SK-N-SH (cell line): ENCODE measurements around the gene FAM107B. TPM values are rescaled to one million over a fixed set of nuclear protein-coding genes. Genes with fewer than 3 reads are reported as not detected.

ENCODE experiments used
- CTCF ChIA-PET: fragments of 300-600, 350-600 bp; formaldehyde crosslinking; extraction: SDS; loops from one replicate; lab custom pipeline; 2021; lab: Yijun Ruan, JAX
- POLR2A ChIA-PET: fragments of 350-600 bp; sonication (Branson Sonifier 250); formaldehyde crosslinking; extraction: SDS; loops from one replicate; lab custom pipeline; 2020; ENCODE audit warnings: antibody characterized with exemption, inconsistent platforms; lab: Yijun Ruan, JAX
- DNase-seq: peaks from one replicate; pipeline ENCODE4 v3.0.0; 2012
- H2AFZ ChIP-seq: fragments of 200-600 bp; sonication (generic); 2 replicates; pipeline ENCODE4 v1.8.1; 2016; ENCODE audit warnings: antibody characterized with exemption, mild to moderate bottlenecking, low read depth
- H3F3A ChIP-seq: fragments of 200-600 bp; sonication (generic); replicated peaks from 2 replicates; pipeline ENCODE3; 2016; ENCODE audit warnings: antibody characterized with exemption, mild to moderate bottlenecking; ENCODE audit not compliant: insufficient read depth
- H3K27ac ChIP-seq, 2 experiments: fragments of 200-500 bp in 1 of 2; fragments of 200-600 bp in 1 of 2; sonication (Bioruptor generic) in 1 of 2; sonication (generic), shearing (Covaris generic) in 1 of 2; 2 replicates each; pipeline versions ENCODE4 v1.5.1 to v1.6.1; 2014 to 2016; ENCODE audit warnings: low read depth in 2 of 2, inconsistent platforms in 1 of 2, low read length in 1 of 2, mild to moderate bottlenecking in 1 of 2, mixed read lengths in 1 of 2
- H3K27me3 ChIP-seq: fragments of 200-600 bp; sonication (generic), shearing (Covaris generic); 2 replicates; pipeline ENCODE4 v1.6.1; 2016; ENCODE audit warnings: mixed run types; ENCODE audit not compliant: insufficient read depth
- H3K36me3 ChIP-seq, 2 experiments: fragments of 200-500 bp in 1 of 2; fragments of 200-600 bp in 1 of 2; sonication (Bioruptor generic) in 1 of 2; sonication (generic) in 1 of 2; replicated peaks in 1 of 2; 2 replicates each; pipeline versions ENCODE3 to v1.5.1; 2014 to 2016; ENCODE audit warnings: low read length in 1 of 2, mild to moderate bottlenecking in 1 of 2; ENCODE audit not compliant: insufficient read depth in 2 of 2, control insufficient read depth in 1 of 2
- H3K4me1 ChIP-seq, 2 experiments: fragments of 200-500 bp in 1 of 2; fragments of 200-600 bp in 1 of 2; sonication (Bioruptor generic) in 1 of 2; sonication (generic), shearing (Covaris generic) in 1 of 2; 2 replicates each; pipeline versions ENCODE4 v1.5.1 to v1.6.1; 2014 to 2016; ENCODE audit warnings: low read depth in 1 of 2, low read length in 1 of 2, mixed run types in 1 of 2; ENCODE audit not compliant: insufficient read depth in 2 of 2, control insufficient read depth in 1 of 2
- H3K4me2 ChIP-seq: fragments of 200-600 bp; sonication (generic), shearing (Covaris generic); 2 replicates; pipeline ENCODE4 v1.6.1; 2017; ENCODE audit warnings: mixed run types
- H3K4me3 ChIP-seq, 2 experiments: fragments of 200-500 bp in 1 of 2; fragments of 200-600 bp in 1 of 2; sonication (Bioruptor generic) in 1 of 2; sonication (generic), shearing (Covaris generic) in 1 of 2; 2 replicates each; pipeline versions ENCODE4 v1.5.1 to v1.8.1; 2014 to 2016; ENCODE audit warnings: low read depth in 2 of 2, inconsistent platforms in 1 of 2, low read length in 1 of 2, mild to moderate bottlenecking in 1 of 2, mixed read lengths in 1 of 2, moderate library complexity in 1 of 2
- H3K79me2 ChIP-seq: fragments of 200-600 bp; sonication (generic); 2 replicates; pipeline ENCODE4 v1.8.1; 2017; ENCODE audit warnings: mild to moderate bottlenecking; ENCODE audit not compliant: insufficient read depth
- H3K9ac ChIP-seq: fragments of 200-600 bp; sonication (generic); 2 replicates; pipeline ENCODE4 v1.6.1; 2017; ENCODE audit warnings: mixed run types
- H3K9me2 ChIP-seq: fragments of 200-600 bp; sonication (generic); 2 replicates; pipeline ENCODE4 v1.6.1; 2017; ENCODE audit warnings: mixed run types
- H3K9me3 ChIP-seq: fragments of 200-600 bp; sonication (generic); 2 replicates; pipeline ENCODE4 v1.6.1; 2017; ENCODE audit warnings: mixed run types, mild to moderate bottlenecking, moderate library complexity
- H4K20me1 ChIP-seq: fragments of 200-600 bp; sonication (generic); 2 replicates; pipeline ENCODE4 v1.6.1; 2017; ENCODE audit warnings: mild to moderate bottlenecking, mixed run types; ENCODE audit not compliant: insufficient read depth
- CHD2 ChIP-seq: fragments of 150-350 bp; IDR thresholded peaks from 2 replicates; pipeline ENCODE4 v1.6.1; 2018; ENCODE audit warnings: low read length; ENCODE audit not compliant: partially characterized antibody
- EP300 ChIP-seq, 2 experiments: IDR thresholded peaks; 2 replicates each; pipeline versions ENCODE4 v1.4.0 to v1.6.1; 2012; ENCODE audit warnings: borderline replicate concordance in 1 of 2, low read depth in 1 of 2, low read length in 1 of 2
- EZH2phosphoT487 ChIP-seq: fragments of 200-600 bp; sonication (generic); IDR thresholded peaks from 2 replicates; pipeline ENCODE4 v1.6.1; 2017; ENCODE audit warnings: low read depth, mixed run types, mild to moderate bottlenecking, antibody characterized with exemption, moderate library complexity, borderline replicate concordance
- GATA2 ChIP-seq: sonication (generic); formaldehyde crosslinking; IDR thresholded peaks from 2 replicates; pipeline ENCODE4 v1.5.0; 2020; ENCODE audit warnings: mild to moderate bottlenecking, missing genetic modification reagents
- IRF3 ChIP-seq: fragments of 150-350 bp; IDR thresholded peaks from 2 replicates; pipeline ENCODE4 v1.6.1; 2016; ENCODE audit warnings: mild to moderate bottlenecking, low read depth, low read length
- MAX ChIP-seq: IDR thresholded peaks from 2 replicates; pipeline ENCODE4 v1.4.0; 2012; ENCODE audit warnings: low read depth
- MXI1 ChIP-seq: IDR thresholded peaks from 2 replicates; pipeline ENCODE4 v1.6.1; 2012; ENCODE audit warnings: mild to moderate bottlenecking, low read depth, low read length, improper control_type of control experiment
- NRF1 ChIP-seq: IDR thresholded peaks from 2 replicates; pipeline ENCODE4 v1.6.1; 2012; ENCODE audit warnings: low read depth, mild to moderate bottlenecking, low read length
- PBX3 ChIP-seq: IDR thresholded peaks from 2 replicates; pipeline ENCODE4; 2012
- RAD21 ChIP-seq: IDR thresholded peaks from 2 replicates; pipeline ENCODE4 v1.6.1; 2012; ENCODE audit warnings: mild to moderate bottlenecking, low read length
- REST ChIP-seq: IDR thresholded peaks from 2 replicates; pipeline ENCODE4 v1.6.1; 2012; ENCODE audit warnings: mild to moderate bottlenecking, low read depth, low read length, moderate library complexity
- RXRA ChIP-seq: IDR thresholded peaks from 2 replicates; pipeline ENCODE4 v1.4.0; 2012; ENCODE audit warnings: low read depth, mild to moderate bottlenecking, borderline replicate concordance
- SIN3A ChIP-seq: IDR thresholded peaks from 2 replicates; pipeline ENCODE4 v1.6.1; 2012; ENCODE audit warnings: low read depth, mild to moderate bottlenecking, low read length, moderate library complexity, borderline replicate concordance
- TAF1 ChIP-seq: IDR thresholded peaks from 2 replicates; pipeline ENCODE4 v1.6.1; 2012; ENCODE audit warnings: low read depth, mild to moderate bottlenecking, low read length, moderate library complexity, borderline replicate concordance
- USF1 ChIP-seq: IDR thresholded peaks from 2 replicates; pipeline ENCODE4 v1.4.0; 2012; ENCODE audit warnings: low read depth, borderline replicate concordance
- YY1 ChIP-seq: IDR thresholded peaks from 2 replicates; pipeline ENCODE4 v1.4.0; 2012; ENCODE audit warnings: low read depth, mild to moderate bottlenecking
- WGBS: methylation state at CpG from one replicate; pipeline ENCODE4 v1.1.6; 2017; ENCODE audit warnings: low lambda C conversion rate; 5-methylcytosine and 5-hydroxymethylcytosine counted together
- polyA plus RNA-seq, 3 experiments: library from polyadenylated mRNA; depleted of rRNA; stranded (reverse); fragments of >200 nt; gene quantifications; 2 replicates each; pipeline ENCODE4 v1.2.3, GENCODE V29; 2012

Gene FAM107B
- polyA plus RNA-seq, 1 of the 3 experiments (the other 2 are of a cell fraction), result 1.0 TPM

- H2AFZ ChIP-seq, result no peak overlapping the region
- TF ChIP-seq EZH2phosphoT487, result no peak
- no peak for TF ChIP-seq GATA2 (CRISPR knock-in tag)
- no peaks in the 10 kb centered on the region; the same call in 1 of the 2 replicates for H3K27me3 ChIP-seq
- H3K4me2 ChIP-seq, result no peak overlapping the region
- POLR2A ChIA-PET, result no interaction called here
- H3K4me1 ChIP-seq, result no peaks in the 10 kb centered on the region; a peak in 1 of 4 replicates
- 60% methylated on average over 5 of the region's 5 CpGs for WGBS
- H3K9me2 ChIP-seq, result no peaks in the 10 kb centered on the region
- CTCF ChIA-PET, result interaction anchor here (0.8 kb wide), 1 partner anchor 17 kb away, joined by 3 read pairs; no protein-coding TSS in a partner anchor
- H4K20me1 ChIP-seq, result no peaks in the 10 kb centered on the region
- no peak overlapping the region for H3K27ac ChIP-seq
- no peak for DNase-seq
- H3K9me3 ChIP-seq, result no peaks in the 10 kb centered on the region
- no peaks in the 10 kb centered on the region for H3F3A ChIP-seq
- H3K9ac ChIP-seq, result no peak overlapping the region
- no peaks in the 10 kb centered on the region for H3K79me2 ChIP-seq
- H3K36me3 ChIP-seq, result no peaks in the 10 kb centered on the region
- H3K4me3 ChIP-seq, result no peak overlapping the region
Measured at GRCh38 chr10:14798636-14799035, 23.9 kb upstream of the FAM107B start.

GRCh38 chr10:14787938-14788337 lies 13.2 kb upstream of the FAM107B start:
- Histone ChIP-seq H3K4me2 (no peak overlapping the region), H3K9me3 (no peaks in the 10 kb centered on the region), H3K79me2 (no peaks in the 10 kb centered on the region), H2AFZ (no peak overlapping the region), H3F3A (no peaks in the 10 kb centered on the region), H3K27me3 (no peaks in the 10 kb centered on the region), H4K20me1 (no peaks in the 10 kb centered on the region), H3K9ac (no peak overlapping the region), H3K4me3 (no peak overlapping the region), H3K4me1 (no peaks in the 10 kb centered on the region), H3K27ac (no peak overlapping the region), H3K9me2 (no peaks in the 10 kb centered on the region), H3K36me3 (no peaks in the 10 kb centered on the region)
- TF ChIP-seq EZH2phosphoT487, result no peak
- TF ChIP-seq IRF3, result no peak
- no peak for TF ChIP-seq GATA2 (CRISPR knock-in tag)
- no peak for TF ChIP-seq MXI1
- no peak for TF ChIP-seq REST
- no peak for TF ChIP-seq CHD2
- no peak for TF ChIP-seq USF1
- TF ChIP-seq EP300 (IDR thresholded peaks at IDR 0.05; ENCODE audit: borderline replicate concordance in 1 of 2, low read depth in 1 of 2, low read length in 1 of 2), result no peak
- no peak for TF ChIP-seq MAX
- TF ChIP-seq SIN3A, result no peak
- no peak for TF ChIP-seq NRF1
- TF ChIP-seq TAF1, result no peak
- TF ChIP-seq PBX3, result no peak
- no peak for TF ChIP-seq RAD21
- no peak for TF ChIP-seq YY1
- no peak for TF ChIP-seq RXRA
- DNase-seq, result no peak
- WGBS, result 74% methylated on average over 5 of the region's 5 CpGs
- POLR2A ChIA-PET, result no interaction called here
- CTCF ChIA-PET, result interaction anchor here (1.1 kb wide), 1 partner anchor 251 kb away, joined by 4 read pairs; no protein-coding TSS in a partner anchor
